ENCODE results near the gene PDLIM5. TPM values are rescaled to one million over a fixed set of nuclear protein-coding genes. Genes with fewer than 3 reads are reported as not detected.

Gene PDLIM5
- total RNA-seq, 4 donors from 2014 or later: 90.5 to 148 (median 115) TPM

DNA sequence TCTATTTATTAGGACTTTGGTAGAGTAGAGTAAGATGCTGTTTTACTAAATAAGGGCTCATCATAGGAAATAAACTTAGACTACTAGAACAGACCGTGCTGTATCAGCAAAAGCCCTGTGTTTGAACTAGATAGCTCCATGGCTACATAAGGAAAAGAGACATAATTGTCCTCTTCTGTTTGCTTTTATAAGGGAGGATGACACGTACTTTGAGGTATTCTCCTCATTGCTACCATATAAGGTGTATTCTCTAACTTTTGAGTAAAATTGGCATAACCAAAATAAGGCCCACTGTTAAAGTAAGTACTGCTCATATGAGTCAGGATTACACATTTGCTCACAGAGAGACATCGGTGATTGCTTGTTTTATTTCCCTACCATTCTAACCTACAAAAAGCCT lies 64.3 kb downstream of the PDLIM5 start:
- Histone ChIP-seq H3K9me3 (no peaks in the 10 kb centered on the region), H3K4me1 (peaks cover 14% of the 10 kb centered on the region), H3K36me3 (no peaks in the 10 kb centered on the region), H3K4me3 (no peak overlapping the region), H3K27ac (no peak overlapping the region), H3K27me3 (no peaks in the 10 kb centered on the region)
- TF ChIP-seq POLR2A (IDR thresholded peaks at IDR 0.05) (no peak), POLR2AphosphoS5 (IDR thresholded peaks at IDR 0.05) (no peak), EP300 (IDR thresholded peaks at IDR 0.05) (no peak)
- TF ChIP-seq, protein P1, sequence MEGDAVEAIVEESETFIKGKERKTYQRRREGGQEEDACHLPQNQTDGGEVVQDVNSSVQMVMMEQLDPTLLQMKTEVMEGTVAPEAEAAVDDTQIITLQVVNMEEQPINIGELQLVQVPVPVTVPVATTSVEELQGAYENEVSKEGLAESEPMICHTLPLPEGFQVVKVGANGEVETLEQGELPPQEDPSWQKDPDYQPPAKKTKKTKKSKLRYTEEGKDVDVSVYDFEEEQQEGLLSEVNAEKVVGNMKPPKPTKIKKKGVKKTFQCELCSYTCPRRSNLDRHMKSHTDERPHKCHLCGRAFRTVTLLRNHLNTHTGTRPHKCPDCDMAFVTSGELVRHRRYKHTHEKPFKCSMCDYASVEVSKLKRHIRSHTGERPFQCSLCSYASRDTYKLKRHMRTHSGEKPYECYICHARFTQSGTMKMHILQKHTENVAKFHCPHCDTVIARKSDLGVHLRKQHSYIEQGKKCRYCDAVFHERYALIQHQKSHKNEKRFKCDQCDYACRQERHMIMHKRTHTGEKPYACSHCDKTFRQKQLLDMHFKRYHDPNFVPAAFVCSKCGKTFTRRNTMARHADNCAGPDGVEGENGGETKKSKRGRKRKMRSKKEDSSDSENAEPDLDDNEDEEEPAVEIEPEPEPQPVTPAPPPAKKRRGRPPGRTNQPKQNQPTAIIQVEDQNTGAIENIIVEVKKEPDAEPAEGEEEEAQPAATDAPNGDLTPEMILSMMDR (IDR thresholded peaks at IDR 0.05): no peak
- no peak for DNase-seq (ENCODE audit: low spot score in 2 of 2)
- 89% methylated on average over 3 of the region's 3 CpGs for WGBS

DNA sequence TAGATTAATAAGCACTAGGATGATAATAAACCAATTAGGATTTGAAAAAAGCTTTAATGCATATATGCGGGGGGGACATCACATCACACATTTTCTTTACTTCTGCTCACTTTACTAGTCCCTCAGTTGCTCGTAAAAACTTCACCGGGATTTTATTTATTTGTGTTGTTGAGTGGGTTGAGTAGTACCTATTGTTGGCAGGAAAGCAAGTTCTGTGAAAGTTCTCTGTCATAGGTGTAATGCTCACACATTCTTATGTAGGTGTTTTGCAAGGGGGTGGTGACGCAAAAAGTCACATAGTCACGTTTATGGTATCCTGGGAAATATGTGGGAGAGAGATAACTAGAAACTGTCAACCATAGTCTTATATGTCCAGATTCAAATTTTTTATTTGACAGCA lies 65.3 kb downstream of the PDLIM5 start:
- H3K27me3 ChIP-seq: no peaks in the 10 kb centered on the region
- H3K27ac ChIP-seq: no peak overlapping the region
- no peak overlapping the region for H3K4me3 ChIP-seq
- WGBS: 76% methylated on average over 5 of the region's 5 CpGs
- no peaks in the 10 kb centered on the region for H3K36me3 ChIP-seq
- DNase-seq (ENCODE audit: low spot score in 2 of 2): no peak
- TF ChIP-seq, protein P1 (IDR thresholded peaks at IDR 0.05): no peak
- no peak for TF ChIP-seq POLR2A (IDR thresholded peaks at IDR 0.05)
- no peak for TF ChIP-seq POLR2AphosphoS5 (IDR thresholded peaks at IDR 0.05)
- no peak for TF ChIP-seq EP300 (IDR thresholded peaks at IDR 0.05)
- peaks cover 14% of the 10 kb centered on the region for H3K4me1 ChIP-seq
- H3K9me3 ChIP-seq: no peaks in the 10 kb centered on the region

DNA sequence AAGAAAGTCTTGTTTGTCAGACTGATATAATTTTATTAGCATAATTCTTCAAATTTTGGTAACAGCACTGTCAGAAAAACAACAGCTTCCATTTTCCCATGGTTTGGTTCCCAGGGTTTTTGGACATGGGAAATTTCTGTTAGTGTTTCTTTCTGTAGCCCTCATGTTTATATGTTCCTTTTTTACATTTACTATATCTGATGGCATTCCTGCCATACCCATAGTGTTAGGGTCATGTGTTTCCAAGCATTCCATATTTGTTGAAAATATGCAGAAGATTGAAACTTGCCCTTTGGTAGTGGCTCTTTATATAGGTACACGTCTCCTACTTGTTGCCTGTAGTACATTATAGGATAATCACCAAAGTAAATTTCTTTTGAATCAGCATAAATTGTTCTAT lies 65.8 kb downstream of the PDLIM5 start:
- Histone ChIP-seq H3K27me3 (no peaks in the 10 kb centered on the region), H3K27ac (no peak overlapping the region), H3K4me1 (peaks cover 16% of the 10 kb centered on the region), H3K9me3 (no peaks in the 10 kb centered on the region), H3K36me3 (no peaks in the 10 kb centered on the region), H3K4me3 (no peak overlapping the region)
- TF ChIP-seq EP300 (IDR thresholded peaks at IDR 0.05) (no peak), POLR2AphosphoS5 (IDR thresholded peaks at IDR 0.05) (no peak), POLR2A (IDR thresholded peaks at IDR 0.05) (no peak)
- TF ChIP-seq, protein P1 (IDR thresholded peaks at IDR 0.05): no peak
- no peak for DNase-seq (ENCODE audit: low spot score in 2 of 2)
- 100% methylated on average over 1 of the region's 1 CpG for WGBS

DNA sequence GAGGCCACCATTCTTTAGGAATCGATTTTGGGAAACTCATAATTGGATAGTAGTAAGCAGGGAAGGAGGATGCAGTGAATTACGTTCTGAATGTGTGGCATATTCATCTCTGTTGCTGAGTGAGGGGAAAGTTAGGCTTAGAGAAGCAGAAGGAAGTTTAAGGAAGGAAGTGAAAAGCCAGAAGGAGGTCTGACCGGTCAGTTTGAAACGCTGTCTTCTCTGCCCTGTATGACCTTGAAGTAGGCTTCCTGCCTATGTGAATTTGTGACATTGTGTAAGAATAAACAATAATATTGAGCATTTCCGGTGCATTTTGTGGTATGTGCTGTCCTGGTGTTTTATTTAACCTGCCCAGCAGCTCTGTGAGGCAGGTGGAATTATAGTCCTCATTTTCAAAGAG lies 67.3 kb downstream of the PDLIM5 start:
- 69% methylated on average over 5 of the region's 5 CpGs for WGBS
- Histone ChIP-seq H3K27me3 (no peaks in the 10 kb centered on the region), H3K27ac (no peak overlapping the region), H3K9me3 (no peaks in the 10 kb centered on the region), H3K4me1 (peaks cover 25% of the 10 kb centered on the region), H3K4me3 (no peak overlapping the region), H3K36me3 (no peaks in the 10 kb centered on the region)
- no peak for DNase-seq (ENCODE audit: low spot score in 2 of 2)
- TF ChIP-seq, protein P1 (IDR thresholded peaks at IDR 0.05): no peak
- no peak for TF ChIP-seq EP300 (IDR thresholded peaks at IDR 0.05)
- TF ChIP-seq POLR2AphosphoS5 (IDR thresholded peaks at IDR 0.05): no peak
- TF ChIP-seq POLR2A (IDR thresholded peaks at IDR 0.05): no peak

DNA sequence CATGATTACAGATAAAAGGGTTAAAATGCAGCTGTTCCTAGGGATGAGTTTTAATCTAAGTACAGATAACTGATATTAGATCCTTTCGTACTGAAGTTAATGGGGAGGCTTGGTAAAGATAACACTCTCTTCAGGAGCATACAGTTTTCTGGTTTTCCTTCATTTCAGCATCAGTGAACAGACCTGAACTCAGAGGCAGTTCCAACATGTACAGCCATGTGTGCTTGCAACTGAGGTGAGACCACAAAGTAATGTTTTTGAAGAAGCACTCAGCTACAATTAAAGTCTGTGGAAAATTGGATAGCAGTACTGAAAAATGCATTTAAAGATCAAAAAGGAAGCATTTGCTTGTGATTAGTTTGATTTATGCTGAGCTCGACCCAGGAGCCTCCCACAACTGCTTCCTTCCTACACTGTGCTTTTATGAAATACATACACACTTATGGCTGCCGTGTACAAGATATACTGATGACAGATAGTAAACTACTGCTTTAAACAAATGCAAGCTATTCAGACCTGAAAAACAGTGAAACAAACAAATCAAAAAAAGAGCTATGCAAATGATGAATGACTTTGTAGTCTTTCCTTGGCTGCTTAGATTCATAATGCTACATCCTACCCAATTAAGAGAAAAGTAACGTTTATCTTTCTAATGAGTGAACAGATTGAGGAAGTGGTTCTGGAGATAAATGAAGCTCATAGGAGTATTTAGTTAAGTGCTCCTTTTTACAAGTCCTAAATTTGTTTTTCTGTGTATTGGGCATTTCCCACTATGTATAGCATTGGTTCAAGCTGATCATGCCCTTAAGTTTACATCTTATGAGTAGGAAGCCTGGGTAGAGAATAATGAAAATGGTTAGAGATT lies 68.4 kb downstream of the PDLIM5 start:
- peaks cover 25% of the 10 kb centered on the region for H3K4me1 ChIP-seq
- H3K27ac ChIP-seq: no peak overlapping the region
- H3K9me3 ChIP-seq: no peaks in the 10 kb centered on the region
- H3K4me3 ChIP-seq: no peak overlapping the region
- no peak for DNase-seq (ENCODE audit: low spot score in 2 of 2)
- H3K27me3 ChIP-seq: no peaks in the 10 kb centered on the region
- H3K36me3 ChIP-seq: no peaks in the 10 kb centered on the region
- 61% methylated on average over 4 of the region's 4 CpGs for WGBS
- TF ChIP-seq POLR2AphosphoS5 (IDR thresholded peaks at IDR 0.05): no peak
- no peak for TF ChIP-seq EP300 (IDR thresholded peaks at IDR 0.05)
- no peak for TF ChIP-seq POLR2A (IDR thresholded peaks at IDR 0.05)
- TF ChIP-seq, protein P1 (IDR thresholded peaks at IDR 0.05): no peak

Data from suprapubic skin (tissue), 4 donors.